Measurements from ENCODE around the gene CRACR2B.

- TF ChIP-seq CTCF (IDR thresholded peaks at IDR 0.05 in 4 of 5, conservative IDR thresholded peaks at IDR 0.05 in 1 of 5) (no peak), POLR2A (IDR thresholded peaks at IDR 0.05) (no peak)
Observed at GRCh38 chr11:837189-837989, 9.7 kb downstream of the CRACR2B start.
